Panc1 (cell line): Measurements from ENCODE around the gene THSD7B.

ENCODE experiments used
- POLR2AphosphoS5 ChIP-seq: IDR thresholded peaks from 2 replicates; pipeline ENCODE4 v1.6.1; 2012; ENCODE audit warnings: mild to moderate bottlenecking, low read depth, low read length, moderate library complexity
- SIN3A ChIP-seq: IDR thresholded peaks from 2 replicates; pipeline ENCODE4 v1.6.1; 2012; ENCODE audit warnings: low read depth, mild to moderate bottlenecking, low read length, moderate library complexity, borderline replicate concordance; ENCODE audit not compliant: insufficient read depth
- TCF7L2 ChIP-seq: IDR thresholded peaks from 2 replicates; pipeline ENCODE4 v1.6.1; 2011; ENCODE audit warnings: mild to moderate bottlenecking, low read depth, low read length, inconsistent platforms
- TF ChIP-seq, protein P1 (sequence below): fragments of 450-650 bp; IDR thresholded peaks from 2 replicates; pipeline ENCODE4 v1.5.1; 2017; ENCODE audit warnings: mild to moderate bottlenecking
- TF ChIP-seq, protein P2 (sequence below), 2 experiments: IDR thresholded peaks; 2 replicates each; pipeline ENCODE4 v1.6.1; 2011 to 2012; ENCODE audit warnings: low read depth in 2 of 2, control low read depth in 1 of 2, low read length in 1 of 2, mild to moderate bottlenecking in 1 of 2, moderate library complexity in 1 of 2; ENCODE audit not compliant: insufficient read depth in 1 of 2

DNA sequence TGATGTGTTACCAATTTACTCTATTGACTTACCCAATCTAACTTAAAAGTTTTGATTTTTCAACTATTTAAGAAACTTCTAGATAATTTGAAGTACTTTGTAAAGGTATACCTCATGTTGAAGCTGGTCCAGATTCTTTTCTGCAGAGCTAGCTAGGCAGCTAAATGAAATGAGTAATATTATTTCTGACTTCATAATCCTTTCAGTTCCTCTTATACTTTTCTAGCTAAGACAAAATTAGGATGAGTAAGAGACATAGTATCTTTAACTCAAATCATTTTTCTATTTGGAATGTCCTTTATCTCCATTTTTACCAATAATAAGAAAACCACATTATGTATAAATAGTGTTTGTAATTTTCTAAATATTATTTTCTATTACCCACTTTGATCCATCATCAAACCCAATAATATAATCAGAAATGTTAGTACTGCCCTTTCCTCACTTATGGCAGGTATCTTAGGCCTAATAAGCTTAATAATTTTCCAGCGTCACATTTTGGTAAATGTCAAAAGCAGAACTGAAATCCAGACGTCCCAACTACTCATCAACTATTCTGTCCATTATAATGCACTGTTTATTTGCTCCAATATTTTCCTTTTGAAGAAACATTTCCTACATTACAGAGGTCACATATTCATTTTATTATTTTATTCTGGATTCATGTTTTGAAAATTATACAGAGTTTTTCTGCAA is 456.6 kb downstream of the THSD7B start:
- TF ChIP-seq, protein P1, sequence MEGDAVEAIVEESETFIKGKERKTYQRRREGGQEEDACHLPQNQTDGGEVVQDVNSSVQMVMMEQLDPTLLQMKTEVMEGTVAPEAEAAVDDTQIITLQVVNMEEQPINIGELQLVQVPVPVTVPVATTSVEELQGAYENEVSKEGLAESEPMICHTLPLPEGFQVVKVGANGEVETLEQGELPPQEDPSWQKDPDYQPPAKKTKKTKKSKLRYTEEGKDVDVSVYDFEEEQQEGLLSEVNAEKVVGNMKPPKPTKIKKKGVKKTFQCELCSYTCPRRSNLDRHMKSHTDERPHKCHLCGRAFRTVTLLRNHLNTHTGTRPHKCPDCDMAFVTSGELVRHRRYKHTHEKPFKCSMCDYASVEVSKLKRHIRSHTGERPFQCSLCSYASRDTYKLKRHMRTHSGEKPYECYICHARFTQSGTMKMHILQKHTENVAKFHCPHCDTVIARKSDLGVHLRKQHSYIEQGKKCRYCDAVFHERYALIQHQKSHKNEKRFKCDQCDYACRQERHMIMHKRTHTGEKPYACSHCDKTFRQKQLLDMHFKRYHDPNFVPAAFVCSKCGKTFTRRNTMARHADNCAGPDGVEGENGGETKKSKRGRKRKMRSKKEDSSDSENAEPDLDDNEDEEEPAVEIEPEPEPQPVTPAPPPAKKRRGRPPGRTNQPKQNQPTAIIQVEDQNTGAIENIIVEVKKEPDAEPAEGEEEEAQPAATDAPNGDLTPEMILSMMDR, result no peak
- TF ChIP-seq POLR2AphosphoS5 (no peak), TCF7L2 (no peak), SIN3A (no peak)
- TF ChIP-seq, protein P2, sequence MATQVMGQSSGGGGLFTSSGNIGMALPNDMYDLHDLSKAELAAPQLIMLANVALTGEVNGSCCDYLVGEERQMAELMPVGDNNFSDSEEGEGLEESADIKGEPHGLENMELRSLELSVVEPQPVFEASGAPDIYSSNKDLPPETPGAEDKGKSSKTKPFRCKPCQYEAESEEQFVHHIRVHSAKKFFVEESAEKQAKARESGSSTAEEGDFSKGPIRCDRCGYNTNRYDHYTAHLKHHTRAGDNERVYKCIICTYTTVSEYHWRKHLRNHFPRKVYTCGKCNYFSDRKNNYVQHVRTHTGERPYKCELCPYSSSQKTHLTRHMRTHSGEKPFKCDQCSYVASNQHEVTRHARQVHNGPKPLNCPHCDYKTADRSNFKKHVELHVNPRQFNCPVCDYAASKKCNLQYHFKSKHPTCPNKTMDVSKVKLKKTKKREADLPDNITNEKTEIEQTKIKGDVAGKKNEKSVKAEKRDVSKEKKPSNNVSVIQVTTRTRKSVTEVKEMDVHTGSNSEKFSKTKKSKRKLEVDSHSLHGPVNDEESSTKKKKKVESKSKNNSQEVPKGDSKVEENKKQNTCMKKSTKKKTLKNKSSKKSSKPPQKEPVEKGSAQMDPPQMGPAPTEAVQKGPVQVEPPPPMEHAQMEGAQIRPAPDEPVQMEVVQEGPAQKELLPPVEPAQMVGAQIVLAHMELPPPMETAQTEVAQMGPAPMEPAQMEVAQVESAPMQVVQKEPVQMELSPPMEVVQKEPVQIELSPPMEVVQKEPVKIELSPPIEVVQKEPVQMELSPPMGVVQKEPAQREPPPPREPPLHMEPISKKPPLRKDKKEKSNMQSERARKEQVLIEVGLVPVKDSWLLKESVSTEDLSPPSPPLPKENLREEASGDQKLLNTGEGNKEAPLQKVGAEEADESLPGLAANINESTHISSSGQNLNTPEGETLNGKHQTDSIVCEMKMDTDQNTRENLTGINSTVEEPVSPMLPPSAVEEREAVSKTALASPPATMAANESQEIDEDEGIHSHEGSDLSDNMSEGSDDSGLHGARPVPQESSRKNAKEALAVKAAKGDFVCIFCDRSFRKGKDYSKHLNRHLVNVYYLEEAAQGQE (IDR thresholded peaks at IDR 0.05; ENCODE audit: insufficient read depth in 1 of 2, low read depth in 2 of 2, low read length in 1 of 2), result no peak
